Astrocyte of the cerebellum (primary cell): ENCODE results near the gene KREMEN1.

Experiments
- DNase-seq: peaks from one replicate; pipeline ENCODE4 v3.0.0-alpha.2; 2011; ENCODE audit warnings: low read depth
- H3K4me3 ChIP-seq: 2 replicates; pipeline ENCODE4 v1.5.1; 2011; ENCODE audit warnings: mild to moderate bottlenecking, low read depth, low read length, moderate library complexity
- CTCF ChIP-seq: IDR thresholded peaks from 2 replicates; pipeline ENCODE4 v1.5.1; 2012; ENCODE audit warnings: low read length, low read depth, moderate library complexity, mild to moderate bottlenecking; ENCODE audit errors: missing control alignments
- in situ Hi-C: cut with HindIII; loops from 2 replicates; pipeline ENCODE4 v1.10.0; 2017; ENCODE audit warnings: low sequenced_read_pairs

KREMEN1 gene

GRCh38 chr22:29198240-29198639 lies 125.4 kb downstream of the KREMEN1 start:
- DNase-seq, result no peak
- TF ChIP-seq CTCF, result no peak
- in situ Hi-C loops, result no loop called here
- no peak overlapping the region for H3K4me3 ChIP-seq

- in situ Hi-C loops, result no loop called here
- no peak overlapping the region for H3K4me3 ChIP-seq
- TF ChIP-seq CTCF, result no peak
- no peak for DNase-seq
Measured at GRCh38 chr22:29199702-29200400, 127.0 kb downstream of the KREMEN1 start.

GRCh38 chr22:29200901-29201300 lies 128.1 kb downstream of the KREMEN1 start:
- no peak for DNase-seq
- no peak for TF ChIP-seq CTCF
- H3K4me3 ChIP-seq, result no peak overlapping the region
- in situ Hi-C loops, result no loop called here

- TF ChIP-seq CTCF, result no peak
- no peak for DNase-seq
- no peak overlapping the region for H3K4me3 ChIP-seq
- in situ Hi-C loops, result no loop called here
Measured at GRCh38 chr22:29201782-29202181, 128.9 kb downstream of the KREMEN1 start.

- DNase-seq, result peak; percentile 88
- no peak overlapping the region for H3K4me3 ChIP-seq
- in situ Hi-C loops, result no loop called here
- TF ChIP-seq CTCF, result peak; percentile 21
Measured at GRCh38 chr22:29202212-29203192, 129.7 kb downstream of the KREMEN1 start.

GRCh38 chr22:29203488-29204454 lies 130.9 kb downstream of the KREMEN1 start:
- TF ChIP-seq CTCF, result no peak
- DNase-seq, result no peak
- in situ Hi-C loops, result no loop called here
- no peak overlapping the region for H3K4me3 ChIP-seq
